ENCODE measurements around the gene SEPHS1. TPM values are rescaled to one million over a fixed set of nuclear protein-coding genes. Genes with fewer than 3 reads are reported as not detected.

Gene SEPHS1
- total RNA-seq, 1 experiment from 2014 or later, result 63.0 TPM

GRCh38 chr10:13347500-13348156, 465 bp downstream of the SEPHS1 start:
- H3K79me2 ChIP-seq (ENCODE audit: low read depth), result peaks cover 37% of the 10 kb centered on the region
- H3K4me1 ChIP-seq (replicated peaks; ENCODE audit: insufficient read depth), result 0 out of 2 replicates have a peak, but pooled peaks cover 15% of the 10 kb centered on the region
- H3K4me2 ChIP-seq, result no peak overlapping the region
- BruUV-seq (replicated peaks), result no TSS peak
- H3F3A ChIP-seq (ENCODE audit: insufficient read depth, low read depth), result peaks cover 9% of the 10 kb centered on the region; the same call in 1 of the 2 replicates
- no peaks in the 10 kb centered on the region for H3K27me3 ChIP-seq (ENCODE audit: insufficient read depth, low read depth)
- TF ChIP-seq CTCF (conservative IDR thresholded peaks at IDR 0.05) (no peak), EZH2 (IDR thresholded peaks at IDR 0.05; ENCODE audit: low read depth) (no peak)
- peak in 1 of 2 experiments; percentile 65 for DNase-seq
- POLR2A ChIA-PET (ENCODE audit: unreplicated experiment), result no interaction called here
- H3K27ac ChIP-seq, result no peak overlapping the region
- H3K9me3 ChIP-seq (ENCODE audit: insufficient read depth, low read depth), result no peaks in the 10 kb centered on the region
- H3K9me2 ChIP-seq (ENCODE audit: insufficient read depth), result no peaks in the 10 kb centered on the region
- intact Hi-C loops (cut with micrococcal nuclease; ENCODE audit: unreplicated experiment), result no loop called here
- no peaks in the 10 kb centered on the region for H3K36me3 ChIP-seq (ENCODE audit: low read depth)
- CTCF ChIA-PET, result no interaction called here
- H4K20me1 ChIP-seq (ENCODE audit: insufficient read depth), result no peaks in the 10 kb centered on the region
- no peak overlapping the region for H2AFZ ChIP-seq
- H3K4me3 ChIP-seq, result peak overlapping the region; percentile 41; the same call in 1 of the 2 replicates

GRCh38 chr10:13347043-13347499, 1.0 kb downstream of the SEPHS1 start:
- ChIA-PET CTCF (no interaction called here), POLR2A (ENCODE audit: unreplicated experiment) (no interaction called here)
- intact Hi-C loops (cut with micrococcal nuclease; ENCODE audit: unreplicated experiment), result no loop called here
- TF ChIP-seq CTCF (conservative IDR thresholded peaks at IDR 0.05), result no peak
- TF ChIP-seq EZH2 (IDR thresholded peaks at IDR 0.05; ENCODE audit: low read depth), result no peak
- Histone ChIP-seq H3F3A (ENCODE audit: insufficient read depth, low read depth) (peaks cover 9% of the 10 kb centered on the region; the same call in 1 of the 2 replicates), H3K4me1 (replicated peaks; ENCODE audit: insufficient read depth) (0 out of 2 replicates have a peak, but pooled peaks cover 15% of the 10 kb centered on the region), H3K27ac (peak overlapping the region; percentile 46), H3K4me2 (peak overlapping the region; percentile 90), H3K36me3 (ENCODE audit: low read depth) (no peaks in the 10 kb centered on the region), H3K27me3 (ENCODE audit: insufficient read depth, low read depth) (no peaks in the 10 kb centered on the region), H3K9me2 (ENCODE audit: insufficient read depth) (no peaks in the 10 kb centered on the region), H3K4me3 (peak overlapping the region; percentile 75), H2AFZ (peak overlapping the region; percentile 73), H3K79me2 (ENCODE audit: low read depth) (peaks cover 41% of the 10 kb centered on the region), H3K9me3 (ENCODE audit: insufficient read depth, low read depth) (no peaks in the 10 kb centered on the region), H4K20me1 (ENCODE audit: insufficient read depth) (no peaks in the 10 kb centered on the region)
- BruUV-seq (replicated peaks), result no TSS peak
- no peak for DNase-seq

GRCh38 chr10:13346283-13347042, 1.6 kb downstream of the SEPHS1 start:
- Histone ChIP-seq H3K9me3 (ENCODE audit: insufficient read depth, low read depth) (no peaks in the 10 kb centered on the region), H4K20me1 (ENCODE audit: insufficient read depth) (no peaks in the 10 kb centered on the region), H3F3A (ENCODE audit: insufficient read depth, low read depth) (peaks cover 9% of the 10 kb centered on the region; the same call in 1 of the 2 replicates), H3K27ac (peak overlapping the region; percentile 46), H2AFZ (peak overlapping the region; percentile 73), H3K36me3 (ENCODE audit: low read depth) (no peaks in the 10 kb centered on the region), H3K27me3 (ENCODE audit: insufficient read depth, low read depth) (no peaks in the 10 kb centered on the region), H3K9me2 (ENCODE audit: insufficient read depth) (no peaks in the 10 kb centered on the region), H3K4me3 (peak overlapping the region; percentile 75), H3K4me1 (replicated peaks; ENCODE audit: insufficient read depth) (0 out of 2 replicates have a peak, but pooled peaks cover 15% of the 10 kb centered on the region), H3K4me2 (peak overlapping the region; percentile 90), H3K79me2 (ENCODE audit: low read depth) (peaks cover 41% of the 10 kb centered on the region)
- no peak for DNase-seq
- TF ChIP-seq EZH2 (IDR thresholded peaks at IDR 0.05; ENCODE audit: low read depth) (no peak), CTCF (conservative IDR thresholded peaks at IDR 0.05) (no peak)
- BruUV-seq (replicated peaks), result TSS peak; percentile 63
- POLR2A ChIA-PET (ENCODE audit: unreplicated experiment), result no interaction called here
- CTCF ChIA-PET, result no interaction called here
- intact Hi-C loops (cut with micrococcal nuclease; ENCODE audit: unreplicated experiment), result no loop called here
